GM12892 (cell line): ENCODE measurements around the gene PAX7.

Experiments
- POLR2A ChIP-seq: IDR thresholded peaks from 2 replicates; pipeline ENCODE4 v1.6.1; 2011; ENCODE audit warnings: low read depth, low read length, control low read depth
- POLR2AphosphoS5 ChIP-seq: IDR thresholded peaks from 2 replicates; pipeline ENCODE4 v1.6.1; 2011; ENCODE audit warnings: low read depth, low read length, control low read depth
- TAF1 ChIP-seq: IDR thresholded peaks from 2 replicates; pipeline ENCODE4 v1.6.1; 2011; ENCODE audit warnings: low read depth, mild to moderate bottlenecking, control low read depth, low read length, borderline replicate concordance

GRCh38 chr1:18632218-18632588 is 1.6 kb downstream of the PAX7 start:
- TF ChIP-seq POLR2AphosphoS5 (no peak), POLR2A (no peak), TAF1 (no peak)
